ENCODE data around the gene TSR2.

DNA sequence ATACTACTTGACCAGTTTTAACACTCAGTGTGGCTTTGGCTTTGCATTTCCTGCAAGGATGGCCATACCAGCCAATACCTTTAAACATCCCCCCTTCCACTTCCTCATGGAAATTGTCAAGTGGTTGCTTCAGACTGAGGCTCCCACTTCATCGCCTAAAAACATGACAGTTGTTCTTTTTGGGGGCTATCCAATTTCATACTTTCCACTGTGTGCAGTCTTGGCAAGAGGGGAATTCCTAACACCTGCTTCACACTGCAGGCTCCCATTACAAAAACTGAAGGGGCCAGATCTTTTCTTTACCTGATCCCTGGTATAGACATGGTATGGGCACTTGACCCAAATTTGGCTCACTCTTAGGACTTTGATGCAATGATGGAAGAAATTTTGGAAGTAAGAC lies 28.5 kb upstream of the TSR2 start:
- TF ChIP-seq, protein P1, sequence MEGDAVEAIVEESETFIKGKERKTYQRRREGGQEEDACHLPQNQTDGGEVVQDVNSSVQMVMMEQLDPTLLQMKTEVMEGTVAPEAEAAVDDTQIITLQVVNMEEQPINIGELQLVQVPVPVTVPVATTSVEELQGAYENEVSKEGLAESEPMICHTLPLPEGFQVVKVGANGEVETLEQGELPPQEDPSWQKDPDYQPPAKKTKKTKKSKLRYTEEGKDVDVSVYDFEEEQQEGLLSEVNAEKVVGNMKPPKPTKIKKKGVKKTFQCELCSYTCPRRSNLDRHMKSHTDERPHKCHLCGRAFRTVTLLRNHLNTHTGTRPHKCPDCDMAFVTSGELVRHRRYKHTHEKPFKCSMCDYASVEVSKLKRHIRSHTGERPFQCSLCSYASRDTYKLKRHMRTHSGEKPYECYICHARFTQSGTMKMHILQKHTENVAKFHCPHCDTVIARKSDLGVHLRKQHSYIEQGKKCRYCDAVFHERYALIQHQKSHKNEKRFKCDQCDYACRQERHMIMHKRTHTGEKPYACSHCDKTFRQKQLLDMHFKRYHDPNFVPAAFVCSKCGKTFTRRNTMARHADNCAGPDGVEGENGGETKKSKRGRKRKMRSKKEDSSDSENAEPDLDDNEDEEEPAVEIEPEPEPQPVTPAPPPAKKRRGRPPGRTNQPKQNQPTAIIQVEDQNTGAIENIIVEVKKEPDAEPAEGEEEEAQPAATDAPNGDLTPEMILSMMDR (IDR thresholded peaks at IDR 0.05; ENCODE audit: insufficient read depth, low read length, poor library complexity, severe bottlenecking): no peak
- TF ChIP-seq EZH2phosphoT487 (conservative IDR thresholded peaks at IDR 0.05; ENCODE audit: low read length): no peak

Measured in SU-DHL-6 (cell line).